Neural cell (in vitro differentiated cells): ENCODE measurements around the gene SNX20. TPM values are rescaled to one million over a fixed set of nuclear protein-coding genes. Genes with fewer than 3 reads are reported as not detected.

Experiments
- H2AFZ ChIP-seq: fragments of 200-600, 300-800 bp; sonication (generic), shearing (Covaris generic); 2 replicates; pipeline ENCODE4 v1.6.0; 2014; ENCODE audit warnings: low read depth, mild to moderate bottlenecking, antibody characterized with exemption, low read length, moderate library complexity
- H3F3A ChIP-seq: fragments of 200-600 bp; shearing (Covaris generic); 2 replicates; pipeline ENCODE4 v1.6.1; 2016; ENCODE audit warnings: mild to moderate bottlenecking, moderate library complexity, mixed read lengths, antibody characterized with exemption, low read length; ENCODE audit not compliant: insufficient read depth, poor library complexity, severe bottlenecking
- H3K27ac ChIP-seq: fragments of 200-600, 300-800 bp; sonication (generic), shearing (Covaris generic); 2 replicates; pipeline ENCODE4 v1.5.1; 2014; ENCODE audit warnings: mild to moderate bottlenecking, low read length, moderate library complexity
- H3K27me3 ChIP-seq: fragments of 300-800, 200-600 bp; sonication (generic), shearing (Covaris generic); 2 replicates; pipeline ENCODE4 v1.6.0; 2014; ENCODE audit warnings: mild to moderate bottlenecking, low read depth, low read length, moderate library complexity; ENCODE audit not compliant: insufficient read depth
- H3K36me3 ChIP-seq: fragments of 300-800, 200-600 bp; sonication (generic), shearing (Covaris generic); 2 replicates; pipeline ENCODE4 v1.5.1; 2014; ENCODE audit warnings: mild to moderate bottlenecking, antibody characterized with exemption, low read length, moderate library complexity; ENCODE audit not compliant: insufficient read depth
- H3K4me2 ChIP-seq: fragments of 300-800, 200-600 bp; sonication (generic), shearing (Covaris generic); 2 replicates; pipeline ENCODE4 v1.6.0; 2014; ENCODE audit warnings: mild to moderate bottlenecking, low read length
- H3K4me3 ChIP-seq: fragments of 300-800, 200-600 bp; sonication (generic), shearing (Covaris generic); 2 replicates; pipeline ENCODE4 v1.5.1; 2014; ENCODE audit warnings: mild to moderate bottlenecking, low read length, moderate library complexity
- H3K79me2 ChIP-seq: fragments of 200-600 bp; shearing (Covaris generic); replicated peaks from 2 replicates; pipeline ENCODE4 v1.6.0; 2014; ENCODE audit warnings: mild to moderate bottlenecking, low read length, moderate library complexity; ENCODE audit not compliant: insufficient read depth
- H3K9ac ChIP-seq: fragments of 300-800, 200-600 bp; sonication (generic), shearing (Covaris generic); 2 replicates; pipeline ENCODE4 v1.6.1; 2016; ENCODE audit warnings: mild to moderate bottlenecking, low read length, mixed read lengths
- H3K9me2 ChIP-seq: fragments of 200-600 bp; shearing (Covaris generic); 2 replicates; pipeline ENCODE4 v1.6.1; 2016; ENCODE audit warnings: mild to moderate bottlenecking, low read length, mixed read lengths; ENCODE audit not compliant: insufficient read depth
- H3K9me3 ChIP-seq: fragments of 200-600, 300-800 bp; sonication (generic), shearing (Covaris generic); 2 replicates; pipeline ENCODE4 v1.6.1; 2016; ENCODE audit warnings: mild to moderate bottlenecking, mixed run types, low read length, moderate library complexity, mixed read lengths
- H4K20me1 ChIP-seq: fragments of 200-600 bp; shearing (Covaris generic); 2 replicates; pipeline ENCODE4 v1.6.1; 2016; ENCODE audit warnings: mild to moderate bottlenecking, mixed run types; ENCODE audit not compliant: insufficient read depth
- EP300 ChIP-seq: fragments of 450-650 bp; conservative IDR thresholded peaks from 2 replicates; pipeline ENCODE4 v1.6.1; 2014; ENCODE audit warnings: antibody characterized with exemption, mild to moderate bottlenecking, moderate library complexity; ENCODE audit not compliant: poor library complexity, severe bottlenecking
- EZH2 ChIP-seq: fragments of 200-600, 300-800 bp; shearing (Covaris generic), sonication (generic); IDR thresholded peaks from 2 replicates; pipeline ENCODE4 v1.6.1; 2014; ENCODE audit warnings: antibody characterized with exemption, low read length, borderline replicate concordance, mild to moderate bottlenecking; ENCODE audit not compliant: insufficient read depth, poor library complexity, severe bottlenecking
- MXI1 ChIP-seq: fragments of 450-650 bp; conservative IDR thresholded peaks from 2 replicates; pipeline ENCODE4 v1.6.1; 2014; ENCODE audit warnings: antibody characterized with exemption, mild to moderate bottlenecking; ENCODE audit not compliant: poor library complexity, severe bottlenecking
- POLR2AphosphoS5 ChIP-seq: IDR thresholded peaks from 2 replicates; pipeline ENCODE4 v1.6.1; 2012
- RAD21 ChIP-seq: fragments of 450-650 bp; conservative IDR thresholded peaks from 2 replicates; pipeline ENCODE4 v1.6.1; 2014; ENCODE audit warnings: antibody characterized with exemption, mild to moderate bottlenecking, moderate library complexity
- REST ChIP-seq: IDR thresholded peaks from 2 replicates; pipeline ENCODE4 v1.6.1; 2012; ENCODE audit warnings: borderline replicate concordance
- SMC3 ChIP-seq: fragments of 450-650 bp; conservative IDR thresholded peaks from 2 replicates; pipeline ENCODE4 v1.6.1; 2014; ENCODE audit warnings: antibody characterized with exemption, mild to moderate bottlenecking, moderate library complexity; ENCODE audit not compliant: poor library complexity
- TAF1 ChIP-seq: IDR thresholded peaks from 2 replicates; pipeline ENCODE4 v1.6.1; 2012; ENCODE audit warnings: low read depth
- polyA plus RNA-seq: library from polyadenylated mRNA; depleted of rRNA; stranded (reverse); fragments of >200 nt; gene quantifications from 2 replicates; pipeline ENCODE4 v1.2.3, GENCODE V29; 2014
- TF ChIP-seq, protein P1 (sequence below): fragments of 450-650 bp; IDR thresholded peaks from 2 replicates; pipeline ENCODE4 v1.5.1; 2014; ENCODE audit warnings: antibody characterized with exemption, mild to moderate bottlenecking, moderate library complexity; ENCODE audit not compliant: poor library complexity, severe bottlenecking

The SNX20 gene
- polyA plus RNA-seq, 1 donor from 2014 or later, result not detected

- Histone ChIP-seq H3K9ac (no peak overlapping the region), H3K27ac (no peak overlapping the region), H3K9me3 (no peaks in the 10 kb centered on the region), H3F3A (no peaks in the 10 kb centered on the region), H3K27me3 (peaks cover 17% of the 10 kb centered on the region), H3K4me3 (no peak overlapping the region), H3K9me2 (no peaks in the 10 kb centered on the region), H2AFZ (no peak overlapping the region), H3K4me2 (no peak overlapping the region), H3K36me3 (no peaks in the 10 kb centered on the region), H3K79me2 (no peaks in the 10 kb centered on the region), H4K20me1 (no peaks in the 10 kb centered on the region)
- TF ChIP-seq EP300 (no peak), SMC3 (no peak), EZH2 (no peak), RAD21 (no peak), TAF1 (no peak), POLR2AphosphoS5 (no peak), MXI1 (no peak), REST (no peak)
- TF ChIP-seq, protein P1, sequence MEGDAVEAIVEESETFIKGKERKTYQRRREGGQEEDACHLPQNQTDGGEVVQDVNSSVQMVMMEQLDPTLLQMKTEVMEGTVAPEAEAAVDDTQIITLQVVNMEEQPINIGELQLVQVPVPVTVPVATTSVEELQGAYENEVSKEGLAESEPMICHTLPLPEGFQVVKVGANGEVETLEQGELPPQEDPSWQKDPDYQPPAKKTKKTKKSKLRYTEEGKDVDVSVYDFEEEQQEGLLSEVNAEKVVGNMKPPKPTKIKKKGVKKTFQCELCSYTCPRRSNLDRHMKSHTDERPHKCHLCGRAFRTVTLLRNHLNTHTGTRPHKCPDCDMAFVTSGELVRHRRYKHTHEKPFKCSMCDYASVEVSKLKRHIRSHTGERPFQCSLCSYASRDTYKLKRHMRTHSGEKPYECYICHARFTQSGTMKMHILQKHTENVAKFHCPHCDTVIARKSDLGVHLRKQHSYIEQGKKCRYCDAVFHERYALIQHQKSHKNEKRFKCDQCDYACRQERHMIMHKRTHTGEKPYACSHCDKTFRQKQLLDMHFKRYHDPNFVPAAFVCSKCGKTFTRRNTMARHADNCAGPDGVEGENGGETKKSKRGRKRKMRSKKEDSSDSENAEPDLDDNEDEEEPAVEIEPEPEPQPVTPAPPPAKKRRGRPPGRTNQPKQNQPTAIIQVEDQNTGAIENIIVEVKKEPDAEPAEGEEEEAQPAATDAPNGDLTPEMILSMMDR, result no peak
Observed at GRCh38 chr16:50695017-50696000, 14.2 kb upstream of the SNX20 start.

DNA sequence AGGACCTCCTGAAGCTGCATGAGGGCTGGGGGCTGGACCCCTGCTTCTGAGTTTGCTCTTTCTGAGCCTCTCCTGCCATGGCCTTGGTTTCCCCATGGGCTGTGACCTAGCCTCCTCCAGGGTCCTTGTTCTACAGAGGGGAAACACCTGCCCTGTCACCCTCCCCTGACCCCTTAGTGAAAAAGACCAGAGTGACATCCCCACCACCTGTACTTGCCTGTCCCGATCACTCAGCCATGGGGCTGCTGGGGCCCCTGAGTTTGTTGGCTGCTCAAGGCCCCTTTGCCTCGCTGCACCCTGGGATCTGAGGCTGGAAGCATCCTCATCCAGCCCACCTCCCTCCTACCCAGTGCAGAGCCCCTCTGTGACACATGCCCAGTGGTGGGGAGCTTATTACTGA is 13.1 kb upstream of the SNX20 start:
- Histone ChIP-seq H3K27me3 (peaks cover 17% of the 10 kb centered on the region), H3K9me2 (no peaks in the 10 kb centered on the region), H3F3A (no peaks in the 10 kb centered on the region), H2AFZ (no peak overlapping the region), H3K27ac (no peak overlapping the region), H3K4me3 (no peak overlapping the region), H3K9ac (no peak overlapping the region), H3K9me3 (no peaks in the 10 kb centered on the region), H4K20me1 (no peaks in the 10 kb centered on the region), H3K79me2 (no peaks in the 10 kb centered on the region), H3K4me2 (no peak overlapping the region), H3K36me3 (no peaks in the 10 kb centered on the region)
- TF ChIP-seq POLR2AphosphoS5, result no peak
- TF ChIP-seq EP300, result no peak
- TF ChIP-seq TAF1, result no peak
- no peak for TF ChIP-seq MXI1
- no peak for TF ChIP-seq EZH2
- no peak for TF ChIP-seq SMC3
- TF ChIP-seq RAD21, result no peak
- no peak for TF ChIP-seq REST
- TF ChIP-seq, protein P1, result no peak
